T-cell (primary cell): ENCODE data around the gene SEC63. TPM values are rescaled to one million over a fixed set of nuclear protein-coding genes. Genes with fewer than 3 reads are reported as not detected.

Source experiments
- ATAC-seq, 4 experiments: fragments of 200-7000 bp in 3 of 4; fragments of 150-1000 bp in 1 of 4; cut with Tn5 transposase; replicated peaks in 1 of 4; 1 replicate in 3 of 4; 2 replicates in 1 of 4; pipeline ENCODE4 v1.10.0; 2021; ENCODE audit warnings: moderate library complexity in 3 of 4, mild to moderate bottlenecking in 2 of 4, moderate number of reproducible peaks in 1 of 4
- CTCF ChIA-PET, 2 donors: fragments of 300-600 bp; sonication (Branson Sonifier 250); formaldehyde crosslinking; loops; one replicate each; lab custom pipeline; 2022; ENCODE audit warnings: antibody characterized with exemption in 2 of 2; lab: Charles Lee
- POLR2A ChIA-PET, 2 donors: fragments of 300-600 bp; sonication (Branson Sonifier 250); formaldehyde crosslinking; loops; one replicate each; lab custom pipeline; 2022; ENCODE audit warnings: antibody characterized with exemption in 2 of 2; lab: Charles Lee
- DNase-seq, 35 experiments: peaks; one replicate each; pipeline versions ENCODE4 v3.0.0 to v3.0.0-alpha.2; 2013 to 2023
- H3K27ac ChIP-seq: one replicate; pipeline ENCODE4 v1.5.1; 2013; ENCODE audit warnings: low read length
- H3K27me3 ChIP-seq, 2 experiments: replicated peaks in 1 of 2; 1 replicate in 1 of 2; 2 replicates in 1 of 2; pipeline versions ENCODE4 v1.6.1 to v1.7.0; 2013; ENCODE audit warnings: low read length in 1 of 2, mixed read lengths in 1 of 2; ENCODE audit not compliant: control insufficient read depth in 2 of 2, insufficient read depth in 2 of 2; ENCODE audit errors: extremely low read depth in 1 of 2
- H3K36me3 ChIP-seq, 2 donors: 1 replicate in 1 of 2; 2 replicates in 1 of 2; pipeline versions ENCODE4 v1.6.1 to v1.7.0; 2013; ENCODE audit warnings: low read length in 1 of 2; ENCODE audit not compliant: control insufficient read depth in 2 of 2, insufficient read depth in 1 of 2; ENCODE audit errors: extremely low read depth in 1 of 2
- H3K4me1 ChIP-seq, 2 experiments: 1 replicate in 1 of 2; 2 replicates in 1 of 2; pipeline versions ENCODE4 v1.6.1 to v1.7.0; 2013; ENCODE audit warnings: low read length in 2 of 2, mixed read lengths in 1 of 2; ENCODE audit not compliant: insufficient read depth in 2 of 2, control insufficient read depth in 1 of 2; ENCODE audit errors: extremely low read depth in 1 of 2
- H3K4me3 ChIP-seq, 2 donors: 1 replicate in 1 of 2; 2 replicates in 1 of 2; pipeline versions ENCODE4 v1.5.1 to v1.7.0; 2013; ENCODE audit warnings: mild to moderate bottlenecking in 2 of 2, low read length in 1 of 2, moderate library complexity in 1 of 2; ENCODE audit not compliant: control insufficient read depth in 1 of 2; ENCODE audit errors: extremely low read depth in 1 of 2
- H3K9me3 ChIP-seq: 2 replicates; pipeline ENCODE4 v1.7.0; 2013
- H3K27ac Mint-ChIP-seq, 2 donors: one replicate each; pipeline ENCODE4 v1.8.0; 2020 to 2021; ENCODE audit warnings: mild to moderate bottlenecking in 2 of 2, mixed read lengths in 2 of 2
- H3K27me3 Mint-ChIP-seq, 2 donors: one replicate each; pipeline ENCODE4 v1.8.0; 2021 to 2022; ENCODE audit warnings: mixed read lengths in 2 of 2
- H3K36me3 Mint-ChIP-seq: one replicate; pipeline ENCODE4 v1.8.0; 2021; ENCODE audit warnings: mixed read lengths
- H3K4me1 Mint-ChIP-seq, 3 donors: one replicate each; pipeline ENCODE4 v1.8.0; 2020 to 2022; ENCODE audit warnings: mixed read lengths in 3 of 3, mild to moderate bottlenecking in 1 of 3
- H3K4me3 Mint-ChIP-seq, 3 donors: one replicate each; pipeline ENCODE4 v1.8.0; 2020 to 2022; ENCODE audit warnings: mild to moderate bottlenecking in 3 of 3, mixed read lengths in 3 of 3, moderate library complexity in 3 of 3
- H3K9me3 Mint-ChIP-seq, 3 donors: one replicate each; pipeline ENCODE4 v1.8.0; 2020 to 2022; ENCODE audit warnings: mixed read lengths in 3 of 3
- WGBS: methylation state at CpG from one replicate; pipeline ENCODE4 v1.1.5; 2013; ENCODE audit warnings: missing lambda C conversion rate; ENCODE audit not compliant: insufficient coverage; 5-methylcytosine and 5-hydroxymethylcytosine counted together
- total RNA-seq, 35 experiments: library from RNA in 6 of 35; stranded (reverse) in 6 of 35; fragments of 120-200 nt in 1 of 35; gene quantifications; one replicate each; pipeline versions ENCODE4 v1.2.1 to v1.2.4 and lab custom pipeline; 2013 to 2026

SEC63 gene
- total RNA-seq, 5 donors from 2014 or later (not counting 1 experiment from before 2014, with no cell fraction given), result 56.2 to 85.5 (median 68.7) TPM

- H3K9me3 Mint-ChIP-seq, result no peaks in the 10 kb centered on the region
- Histone ChIP-seq H3K27ac (peak overlapping the region; percentile 93), H3K27me3 (no peaks in the 10 kb centered on the region), H3K4me1 (peaks cover 49 to 62% of the 10 kb centered on the region in 2 experiments), H3K9me3 (no peaks in the 10 kb centered on the region), H3K36me3 (peaks cover 0 to 12% of the 10 kb centered on the region in 2 donors), H3K4me3 (no peak overlapping the region)
- H3K4me3 Mint-ChIP-seq, result peak overlapping the region; percentile 89 to 96 (median 96)
- 20% methylated on average over 1 of the region's 2 CpGs for whole genome bisulfite sequencing
- no peaks in the 10 kb centered on the region for H3K27me3 Mint-ChIP-seq
- H3K36me3 Mint-ChIP-seq, result peaks cover 37% of the 10 kb centered on the region
- CTCF ChIA-PET, result interaction anchor here (0.7 to 1.3 kb wide), 4 partner anchors 27 to 117 kb away, joined by 3 to 4 read pairs (median 3); no protein-coding TSS in a partner anchor
- DNase-seq (peak in 2 of 35 experiments; percentile 39 to 46), ATAC-seq (peak in 2 of 4 experiments; percentile 12 to 15)
- POLR2A ChIA-PET, result interaction anchor here (0.5 to 1.2 kb wide), 4 partner anchors 12 to 39 kb away, joined by 3 to 4 read pairs (median 3); no protein-coding TSS in a partner anchor
- H3K4me1 Mint-ChIP-seq, result peaks cover 74 to 83% (median 80%) of the 10 kb centered on the region in 3 donors
- H3K27ac Mint-ChIP-seq, result peak overlapping the region; percentile 96 to 97
Measured at GRCh38 chr6:107819217-107819616, 138.8 kb downstream of the SEC63 start.

GRCh38 chr6:107818272-107818671 lies 139.7 kb downstream of the SEC63 start:
- CTCF ChIA-PET, result interaction anchor here (0.6 to 1.8 kb wide), 8 partner anchors 22 to 106 kb away, joined by 3 to 11 read pairs (median 3); no protein-coding TSS in a partner anchor
- H3K27ac Mint-ChIP-seq, result peak overlapping the region; percentile 96 to 97
- no peak for ATAC-seq
- peak overlapping the region; percentile 13 for H3K27ac ChIP-seq
- H3K36me3 ChIP-seq, result peaks cover 0 to 21% of the 10 kb centered on the region in 2 donors
- no peaks in the 10 kb centered on the region for H3K27me3 Mint-ChIP-seq
- POLR2A ChIA-PET, result interaction anchor here in 1 of 2 donors (0.6 to 1.2 kb wide), 4 partner anchors 12 to 93 kb away, joined by 3 to 5 read pairs (median 3); no protein-coding TSS in a partner anchor
- no peak for DNase-seq
- H3K36me3 Mint-ChIP-seq, result peaks cover 42% of the 10 kb centered on the region
- H3K4me1 ChIP-seq, result peaks cover 49 to 58% of the 10 kb centered on the region in 2 experiments
- H3K4me1 Mint-ChIP-seq, result peaks cover 80 to 85% (median 81%) of the 10 kb centered on the region in 3 donors
- peak overlapping the region; percentile 6 to 96 (median 48) for H3K4me3 Mint-ChIP-seq
- H3K9me3 ChIP-seq, result no peaks in the 10 kb centered on the region
- no peaks in the 10 kb centered on the region for H3K9me3 Mint-ChIP-seq
- H3K27me3 ChIP-seq, result no peaks in the 10 kb centered on the region
- no peak overlapping the region for H3K4me3 ChIP-seq
- WGBS, result 67% methylated on average over 1 of the region's 1 CpG

- CTCF ChIA-PET, result interaction anchor here (0.8 to 1.8 kb wide), 8 partner anchors 12 to 91 kb away, joined by 3 to 11 read pairs (median 3); no protein-coding TSS in a partner anchor
Measured at GRCh38 chr6:107817784-107818183, 140.2 kb downstream of the SEC63 start.

More at GRCh38 chr6:107817784-107818183, 140.2 kb downstream of the SEC63 start:
- Mint-ChIP-seq H3K4me3 (peak overlapping the region; percentile 6 to 96 (median 48)), H3K4me1 (peaks cover 78 to 84% (median 78%) of the 10 kb centered on the region in 3 donors), H3K9me3 (no peaks in the 10 kb centered on the region), H3K36me3 (peaks cover 42% of the 10 kb centered on the region), H3K27ac (peak overlapping the region; percentile 96 to 97), H3K27me3 (no peaks in the 10 kb centered on the region)
- no peaks in the 10 kb centered on the region for H3K27me3 ChIP-seq
- peaks cover 0 to 21% of the 10 kb centered on the region in 2 donors for H3K36me3 ChIP-seq
- 22% methylated on average over 1 of the region's 4 CpGs for WGBS
- no peak for DNase-seq
- no peaks in the 10 kb centered on the region for H3K9me3 ChIP-seq
- ATAC-seq, result no peak
- peaks cover 47 to 56% of the 10 kb centered on the region in 2 experiments for H3K4me1 ChIP-seq
- no peak overlapping the region for H3K27ac ChIP-seq
- no peak overlapping the region for H3K4me3 ChIP-seq
- POLR2A ChIA-PET, result interaction anchor here in 1 of 2 donors (0.6 to 1.1 kb wide), 4 partner anchors 11 to 109 kb away, joined by 3 to 5 read pairs (median 3); no protein-coding TSS in a partner anchor

Other genes with a start within 250 kb of the SEC63 start
- 100 to 1,000 TPM in 1 of 5 donors, 10 to 100 TPM in 4; 71.4 to 106 (median 82.3) TPM for gene SCML4, start 133.9 kb downstream of the SEC63 start, total RNA-seq
- 10 to 100 TPM; 27.2 to 43.7 (median 39.7) TPM for gene OSTM1, start 116.5 kb upstream of the SEC63 start, total RNA-seq
- not detected for gene NR2E1, start 207.8 kb upstream of the SEC63 start, total RNA-seq